HG03558 (cell line): ENCODE data around the gene SLC35D2.
"Not testable (repeated sequence)": the region's sequence is repeated elsewhere in the genome, so short reads cannot be mapped to it uniquely, and the experiment has no call there.

Experiments used
- ATAC-seq: cut with Tn5 transposase; IDR thresholded peaks from one replicate; pipeline ENCODE4 v1.9.1; 2021; ENCODE audit warnings: moderate number of reproducible peaks; ENCODE audit not compliant: unreplicated experiment; ENCODE audit errors: extremely low read depth

SLC35D2 gene

DNA sequence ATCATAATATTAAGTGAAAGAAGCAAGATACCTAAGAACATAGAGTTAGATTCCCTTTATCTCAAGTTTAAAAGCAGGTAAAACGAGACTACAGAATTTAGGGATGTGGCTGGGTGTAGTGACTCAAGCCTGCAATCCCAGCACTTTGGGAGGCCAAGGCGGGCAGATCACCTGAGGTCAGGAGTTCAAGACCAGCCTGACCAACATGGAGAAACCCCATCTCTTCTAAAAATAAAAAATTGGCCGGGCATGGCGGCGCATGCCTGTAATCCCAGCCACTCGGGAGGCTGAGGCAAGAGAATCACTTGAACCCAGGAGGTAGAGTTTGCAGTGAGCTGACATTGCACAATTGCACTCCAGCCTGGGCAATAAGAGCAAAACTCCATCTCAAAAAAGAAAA is 21.4 kb downstream of the SLC35D2 start:
- ATAC-seq: not testable (repeated sequence)

DNA sequence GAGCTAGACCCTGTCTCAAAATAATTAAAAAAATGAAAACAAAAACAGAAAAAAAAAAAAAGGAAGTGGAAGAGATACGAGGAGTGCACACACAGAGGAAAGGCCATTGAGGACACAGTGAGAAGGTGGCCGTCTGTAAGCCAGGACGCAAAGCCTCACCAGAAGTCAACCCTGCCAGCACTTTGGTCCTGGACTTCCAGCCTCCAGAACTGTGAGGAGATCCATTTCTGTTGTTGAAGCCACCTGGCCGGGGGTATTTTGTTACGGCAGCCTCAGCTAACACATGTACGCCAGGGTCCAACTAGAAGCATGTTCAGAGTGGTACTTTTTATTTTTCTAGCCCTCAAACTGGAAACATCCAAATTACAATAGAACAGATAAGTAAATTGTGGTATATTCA is 21.8 kb downstream of the SLC35D2 start:
- no peak for ATAC-seq

DNA sequence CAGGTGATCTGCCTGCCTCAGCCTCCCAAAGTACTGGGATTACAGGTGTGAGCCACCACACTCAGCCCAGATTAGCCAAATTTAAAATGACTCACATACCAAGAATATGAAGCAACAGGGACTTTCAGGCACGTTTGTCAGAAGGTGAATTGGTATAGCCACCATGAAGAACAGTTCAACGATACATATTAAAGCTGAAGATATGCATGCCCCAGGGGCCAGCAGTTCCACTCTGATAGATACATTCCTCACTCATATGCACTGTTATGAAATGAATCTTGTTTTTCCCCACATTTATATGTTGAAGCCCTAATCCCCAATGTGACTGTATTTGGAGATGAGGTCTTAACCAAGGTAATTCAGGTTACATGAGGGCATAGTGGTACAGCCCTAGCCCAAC is 22.5 kb downstream of the SLC35D2 start:
- ATAC-seq: no peak

DNA sequence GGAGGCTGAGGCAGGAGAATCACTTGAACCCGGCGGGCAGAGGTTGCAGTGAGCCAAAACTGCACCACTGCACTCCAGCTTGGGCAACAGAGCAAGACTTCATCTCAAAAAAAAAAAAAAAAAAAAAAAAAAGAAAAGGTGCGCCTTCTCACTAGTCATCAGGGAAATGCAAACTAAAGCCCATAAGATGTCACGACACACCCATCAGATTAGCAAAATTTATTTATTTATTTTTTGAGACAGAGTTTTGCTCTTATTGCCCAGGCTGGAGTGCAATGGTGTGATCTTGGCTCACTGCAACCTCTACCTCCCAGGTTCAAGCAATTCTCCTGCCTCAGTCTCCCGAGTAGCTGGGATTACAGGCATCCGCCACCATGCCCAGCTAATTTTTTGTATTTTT is 23.0 kb downstream of the SLC35D2 start:
- not testable (repeated sequence) for ATAC-seq

DNA sequence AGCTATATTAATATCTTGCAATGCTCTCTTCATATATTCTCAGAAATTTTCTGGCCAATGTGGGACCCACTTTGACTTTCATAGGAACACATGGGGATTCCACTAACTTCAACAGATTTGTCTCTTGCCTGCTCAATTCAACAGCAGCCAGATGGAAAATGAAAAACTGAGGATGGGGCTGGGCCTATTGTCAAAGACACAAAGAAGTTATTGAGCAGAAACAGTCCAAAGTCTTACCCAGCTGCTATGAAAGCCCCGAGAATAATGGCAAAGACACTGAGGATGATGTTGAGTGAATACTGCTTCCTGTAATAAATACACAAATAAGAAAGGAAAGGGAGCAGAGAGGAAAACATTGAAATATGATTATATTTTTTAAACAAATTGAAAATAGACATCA is 32.6 kb downstream of the SLC35D2 start:
- no peak for ATAC-seq

DNA sequence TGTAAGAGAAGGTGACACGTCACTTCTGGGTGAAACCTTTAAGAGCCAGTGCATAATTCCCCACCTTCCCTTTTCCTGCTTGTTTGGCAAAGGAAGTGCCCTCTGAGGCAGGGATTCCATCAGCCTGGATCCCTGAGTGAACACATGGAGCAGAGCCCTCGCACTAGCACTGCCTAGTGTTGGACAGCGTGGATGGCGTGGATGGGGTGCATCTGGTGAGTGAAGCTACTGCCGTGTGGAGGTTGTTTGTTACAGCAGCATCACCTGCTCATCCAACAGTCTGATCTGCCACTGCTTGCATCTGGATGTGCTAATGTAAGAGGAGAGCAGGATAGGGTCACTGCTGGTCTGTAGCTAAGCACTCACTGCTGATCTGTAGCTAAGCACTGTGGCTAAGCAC is 35.2 kb downstream of the SLC35D2 start:
- ATAC-seq: no peak

DNA sequence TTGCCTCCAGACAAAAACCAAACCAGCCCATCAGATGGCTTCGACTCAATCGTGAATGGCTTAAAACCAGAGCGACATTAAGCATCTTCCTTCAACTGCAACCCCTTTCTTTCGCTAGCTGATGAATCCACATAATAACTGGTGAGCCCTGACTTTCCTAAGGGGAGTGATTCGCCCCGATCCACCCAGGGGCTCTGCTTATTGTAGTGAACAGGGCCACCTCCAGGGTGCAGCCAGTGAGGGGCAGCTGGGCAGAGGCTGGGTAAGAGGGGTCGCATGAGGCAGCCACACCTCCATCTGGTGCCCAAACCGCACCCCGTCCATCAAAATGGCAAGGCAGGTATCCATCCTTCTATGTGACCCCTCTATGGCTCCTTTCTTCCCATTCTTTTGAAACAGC is 38.0 kb downstream of the SLC35D2 start:
- ATAC-seq: no peak

DNA sequence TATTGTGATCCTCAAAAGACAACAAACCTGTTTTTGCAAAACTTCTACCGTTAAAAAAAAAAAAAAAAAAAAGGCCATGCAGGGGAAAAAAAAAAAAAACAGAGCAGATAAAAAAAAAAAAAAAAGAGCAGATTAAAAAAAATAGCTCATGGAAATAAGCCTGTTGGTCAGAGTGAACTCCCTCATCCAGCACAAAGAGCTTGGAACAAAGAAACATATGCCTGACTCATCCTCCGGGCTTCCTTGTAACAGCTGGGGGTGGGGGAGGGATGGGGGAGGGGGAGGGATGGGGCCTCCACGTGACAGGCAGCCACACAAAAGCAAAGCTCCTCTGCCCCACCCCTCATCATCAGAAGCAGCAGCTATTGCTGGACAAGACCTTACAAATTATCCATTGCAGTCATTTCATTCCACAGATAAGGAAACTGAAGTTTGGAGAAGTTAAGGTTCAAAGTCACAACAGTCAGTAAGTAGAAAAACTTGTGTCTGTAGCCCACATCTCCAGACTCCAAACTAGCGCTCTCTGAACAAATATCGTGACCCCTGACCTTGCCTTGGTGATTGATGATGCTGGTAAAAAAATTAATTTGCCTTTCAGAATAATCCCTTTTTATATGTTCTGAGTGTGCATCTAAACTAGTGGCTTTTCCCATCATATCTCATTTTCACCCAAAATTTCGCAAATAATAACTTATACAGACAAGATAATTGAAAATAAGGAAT is 38.9 kb downstream of the SLC35D2 start:
- no peak for ATAC-seq

DNA sequence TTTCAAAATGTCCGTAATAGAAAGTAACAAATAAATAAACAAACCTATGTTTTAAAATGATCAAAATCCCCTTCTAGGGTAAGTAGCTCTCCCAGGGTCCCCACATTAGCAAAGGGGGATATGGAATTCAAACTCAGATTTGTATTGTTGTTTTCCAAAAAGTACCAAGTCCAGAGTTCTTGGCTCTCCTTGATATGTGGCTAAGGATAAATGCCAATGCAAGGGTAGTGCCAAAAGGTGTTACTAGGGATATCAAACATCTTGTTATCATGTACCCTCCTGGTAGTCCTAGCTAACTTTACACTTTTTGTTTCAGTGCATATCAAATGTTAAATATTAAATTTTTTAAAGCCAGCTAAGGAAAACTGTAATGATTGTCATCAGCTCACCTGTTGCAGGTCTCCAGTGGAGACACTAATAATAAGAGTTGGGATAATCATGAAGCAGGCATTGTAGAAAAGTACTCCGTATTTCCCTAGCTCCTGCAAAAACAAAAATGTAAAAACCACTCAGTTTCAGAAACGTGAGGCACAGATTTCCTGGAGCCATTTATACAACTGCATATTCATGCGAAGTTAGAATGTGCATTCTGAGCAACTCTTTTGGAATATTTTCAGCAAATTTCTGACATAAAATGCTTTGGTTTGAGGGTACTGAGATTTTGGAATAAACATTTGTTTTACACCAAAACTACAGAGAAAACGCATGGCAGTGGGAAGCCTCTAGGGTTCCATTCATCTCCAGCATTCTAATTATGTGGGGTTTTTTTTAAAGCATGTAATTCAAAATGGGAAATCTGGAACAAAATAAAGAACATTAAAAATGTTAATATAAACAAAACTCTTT is 39.8 kb downstream of the SLC35D2 start:
- no peak for ATAC-seq

DNA sequence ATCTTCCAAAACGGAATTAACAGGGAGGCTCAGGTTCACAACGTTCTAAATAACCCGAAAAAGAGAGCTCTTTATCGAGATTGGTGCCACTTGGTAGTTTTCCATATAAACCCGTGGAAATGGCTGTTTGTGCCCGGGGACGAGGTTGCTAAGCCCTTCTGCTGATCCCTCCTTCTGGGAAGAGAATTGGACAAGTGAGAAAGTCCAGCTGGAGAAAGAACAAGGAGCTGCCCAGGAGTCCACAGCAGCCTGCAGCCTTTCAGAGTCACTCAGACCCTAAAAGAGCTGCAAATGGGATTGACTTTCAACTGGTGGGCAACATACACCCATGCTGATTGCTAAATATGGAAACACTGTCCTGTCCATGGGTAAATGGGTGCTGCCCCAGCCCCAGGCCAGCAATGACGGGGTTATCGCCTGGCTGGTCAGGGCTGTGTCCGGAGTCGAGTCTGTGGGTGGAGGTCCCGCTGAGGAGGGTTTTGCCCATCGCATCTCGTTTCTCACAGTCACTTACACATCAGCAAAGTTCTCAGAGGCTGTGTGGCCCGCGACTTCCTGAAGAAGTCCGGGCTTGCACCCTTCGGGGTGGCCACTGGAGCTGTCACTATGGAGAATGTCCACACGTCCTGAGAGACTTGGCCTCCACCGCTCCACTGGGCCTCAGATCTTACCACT is 40.8 kb downstream of the SLC35D2 start:
- no peak for ATAC-seq

DNA sequence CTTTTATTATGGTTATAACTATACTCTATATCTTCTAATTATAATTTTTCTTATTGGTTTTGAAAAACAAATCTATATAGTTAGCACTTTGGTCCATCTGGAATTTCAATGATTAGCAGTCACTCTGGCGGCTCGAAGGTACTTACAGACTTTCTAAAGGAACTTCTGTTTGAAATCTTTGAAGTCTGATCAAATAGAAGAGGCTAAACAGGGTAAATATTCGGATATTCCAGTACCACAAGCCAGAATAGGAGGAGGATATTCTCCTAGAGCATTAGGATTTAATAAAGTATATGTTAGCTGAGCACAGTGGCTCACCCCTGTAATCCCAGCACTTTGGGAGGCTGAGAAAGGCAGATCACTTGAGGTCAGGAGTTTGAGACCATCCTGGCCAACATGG is 42.8 kb downstream of the SLC35D2 start:
- no peak for ATAC-seq

DNA sequence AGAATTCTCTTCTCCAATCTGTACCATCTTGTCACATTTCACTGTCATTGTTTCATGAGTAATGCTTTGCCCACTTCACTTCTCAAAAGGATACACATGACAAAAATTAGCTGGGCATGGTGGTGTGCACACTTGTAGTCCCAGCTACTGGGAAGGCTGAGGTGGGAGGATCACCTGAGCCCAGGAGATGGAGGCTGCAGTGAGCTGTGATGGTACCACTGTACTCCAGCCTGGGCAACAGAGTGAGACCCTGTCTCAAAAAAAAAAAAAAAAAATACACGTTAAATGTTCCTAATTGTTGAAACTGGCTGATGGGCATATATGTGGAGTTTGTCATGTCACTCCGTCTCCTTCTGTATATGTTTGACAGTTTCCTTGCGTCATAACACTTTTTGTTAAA is 45.2 kb downstream of the SLC35D2 start:
- ATAC-seq: no peak

DNA sequence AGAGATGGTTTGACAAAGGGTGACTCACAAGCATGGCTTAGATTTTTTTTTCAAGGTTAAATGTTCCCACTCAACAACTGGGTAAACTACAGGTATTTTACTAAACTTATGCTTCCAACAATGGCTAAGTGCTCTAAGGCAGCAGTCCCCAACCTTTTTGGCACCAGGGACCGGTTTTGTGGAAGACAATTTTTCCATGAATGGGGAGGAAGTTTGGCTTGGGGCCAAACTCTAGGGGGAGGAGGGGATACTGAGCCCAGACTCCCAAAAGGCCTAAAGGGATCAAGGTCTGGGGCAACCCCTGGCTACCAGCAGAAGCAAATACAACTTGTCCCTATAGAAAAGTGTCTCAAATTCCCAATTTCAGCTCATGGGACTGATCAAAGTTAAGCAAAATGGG is 49.6 kb downstream of the SLC35D2 start:
- ATAC-seq: no peak

DNA sequence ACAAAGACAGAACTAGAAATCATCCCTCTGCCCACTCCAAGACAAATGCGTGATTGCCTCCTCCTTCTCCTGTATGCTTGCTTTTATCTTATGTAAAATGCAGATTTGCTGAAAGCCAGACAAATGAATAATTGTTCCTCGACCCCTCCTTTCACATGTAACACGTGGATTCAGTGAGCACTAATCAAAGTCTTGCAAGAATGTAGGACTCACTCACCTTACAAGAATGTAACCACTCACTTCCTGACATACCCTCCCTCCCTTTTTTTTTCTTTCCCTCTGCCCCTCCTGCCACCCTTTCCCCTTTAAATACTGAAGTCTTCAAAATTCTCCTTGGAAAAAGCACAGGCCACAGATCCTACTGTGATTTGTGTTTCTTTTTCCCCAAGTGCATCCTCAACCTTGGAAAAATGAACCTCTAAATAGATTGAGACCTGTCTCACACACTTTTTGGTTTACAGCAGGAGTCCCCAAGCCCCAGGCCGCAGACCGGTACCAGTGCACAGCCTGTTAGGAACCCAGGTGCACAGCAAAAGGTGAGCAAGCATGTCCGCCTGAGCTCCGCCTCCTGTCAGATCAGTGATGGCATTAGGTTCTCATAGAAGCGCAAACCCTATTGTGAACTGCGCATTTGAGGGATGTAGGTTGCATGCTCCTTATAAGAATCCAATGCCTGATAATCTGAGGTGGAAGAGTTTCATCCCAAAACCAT is 52.1 kb downstream of the SLC35D2 start:
- no peak for ATAC-seq

DNA sequence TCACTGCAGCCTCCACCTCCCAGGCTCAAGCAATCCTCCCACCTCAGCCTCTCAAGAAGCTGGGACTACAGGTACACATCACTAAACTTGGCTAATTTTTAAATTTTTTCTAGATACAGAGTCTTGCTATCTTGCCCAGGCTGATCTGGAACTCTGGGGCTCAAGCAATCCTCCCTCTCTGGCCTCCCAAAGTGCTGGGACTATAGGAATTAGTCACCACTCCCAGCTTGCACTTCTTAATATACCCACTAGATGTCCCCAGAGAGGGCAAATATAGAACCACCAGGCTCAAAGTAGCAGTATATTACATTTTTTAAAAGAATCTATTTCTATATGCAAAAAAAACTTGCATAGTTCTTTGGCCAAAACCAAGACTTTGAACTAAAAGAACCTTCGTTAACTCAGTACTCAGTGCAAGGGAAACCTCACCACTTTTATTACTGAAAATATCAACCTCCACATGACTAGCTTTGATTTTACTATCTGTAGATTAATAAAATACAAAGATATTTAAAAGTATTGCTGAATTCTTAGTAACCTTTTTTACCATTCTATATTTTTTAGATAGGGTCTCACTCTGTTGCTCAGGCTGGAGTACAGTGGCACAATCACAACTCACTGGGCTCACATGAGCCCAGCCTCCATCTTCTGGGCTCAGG is 55.7 kb downstream of the SLC35D2 start:
- ATAC-seq: no peak

DNA sequence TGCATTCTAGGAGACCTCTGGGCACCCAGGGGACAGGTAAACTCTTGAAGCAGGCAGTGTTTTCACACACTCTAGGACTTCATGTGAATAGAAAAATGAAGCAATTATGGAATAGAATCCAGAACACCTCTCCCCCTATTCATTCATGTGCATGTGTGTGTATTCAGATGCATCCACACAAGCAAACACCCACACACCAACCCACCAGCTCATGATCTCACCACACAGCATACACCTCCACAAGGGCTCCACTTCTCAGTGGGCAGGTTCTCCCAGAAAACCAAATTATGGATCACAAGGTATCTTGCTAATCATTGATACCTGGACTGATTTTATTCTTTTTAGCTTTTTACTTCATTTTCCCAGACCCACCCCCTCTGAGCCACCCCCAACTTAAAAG is 60.3 kb downstream of the SLC35D2 start:
- no peak for ATAC-seq

DNA sequence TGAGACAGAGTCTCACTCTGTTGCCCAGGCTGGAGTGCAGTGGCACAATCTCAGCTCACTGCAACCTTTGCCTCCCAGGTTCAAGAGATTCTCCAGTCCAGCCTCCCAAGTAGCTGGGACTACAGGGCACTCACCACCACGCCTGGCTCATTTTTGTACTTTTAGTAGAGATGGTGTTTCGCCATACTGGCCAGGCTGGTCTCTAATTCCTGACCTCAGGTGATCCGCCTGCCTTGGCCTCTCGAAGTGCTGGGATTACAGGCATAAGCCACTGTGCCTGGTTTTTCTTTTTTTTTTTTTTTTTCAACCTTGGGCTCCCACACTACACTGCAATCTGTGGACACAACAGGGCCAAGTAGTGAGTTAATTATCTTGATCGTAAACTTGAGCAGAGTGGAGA is 60.8 kb downstream of the SLC35D2 start:
- not testable (repeated sequence) for ATAC-seq

DNA sequence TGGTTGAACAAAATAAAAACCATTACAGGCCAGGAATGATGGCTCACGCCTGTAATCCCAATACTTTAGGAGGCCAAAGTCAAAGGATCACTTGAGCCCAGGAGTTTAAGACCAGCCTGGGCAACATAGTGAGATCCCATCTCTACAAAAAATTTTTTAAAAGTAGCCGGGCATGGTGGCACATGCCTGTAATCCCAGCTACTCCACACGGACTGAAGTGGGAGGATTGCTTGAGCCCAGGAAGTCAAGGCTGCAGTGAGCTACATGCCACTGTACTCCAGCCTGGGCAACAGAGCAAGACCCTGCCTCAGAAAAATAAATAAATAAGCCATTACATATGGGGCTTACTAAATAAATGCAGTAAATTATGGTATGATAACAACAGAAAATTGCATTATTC is 61.3 kb downstream of the SLC35D2 start:
- not testable (repeated sequence) for ATAC-seq

DNA sequence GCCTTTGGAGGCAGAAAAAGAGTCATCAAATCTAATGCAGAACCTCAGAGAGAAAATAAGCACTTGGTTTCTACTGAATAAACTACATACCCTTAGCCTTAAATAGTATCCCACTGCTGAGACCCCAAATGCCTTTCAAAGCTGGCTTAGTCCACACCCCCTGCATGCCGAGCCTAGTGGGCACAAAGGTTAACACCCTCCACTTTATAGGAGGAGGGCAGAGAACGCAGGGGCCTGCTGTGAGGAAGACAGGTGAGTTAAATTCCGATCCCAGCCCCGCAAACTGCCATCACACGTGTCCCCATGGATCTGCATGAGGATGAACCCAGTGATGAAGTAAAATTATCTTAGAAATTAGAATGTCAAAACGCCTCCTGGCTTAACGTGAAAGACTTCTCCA is 62.0 kb downstream of the SLC35D2 start:
- no peak for ATAC-seq

DNA sequence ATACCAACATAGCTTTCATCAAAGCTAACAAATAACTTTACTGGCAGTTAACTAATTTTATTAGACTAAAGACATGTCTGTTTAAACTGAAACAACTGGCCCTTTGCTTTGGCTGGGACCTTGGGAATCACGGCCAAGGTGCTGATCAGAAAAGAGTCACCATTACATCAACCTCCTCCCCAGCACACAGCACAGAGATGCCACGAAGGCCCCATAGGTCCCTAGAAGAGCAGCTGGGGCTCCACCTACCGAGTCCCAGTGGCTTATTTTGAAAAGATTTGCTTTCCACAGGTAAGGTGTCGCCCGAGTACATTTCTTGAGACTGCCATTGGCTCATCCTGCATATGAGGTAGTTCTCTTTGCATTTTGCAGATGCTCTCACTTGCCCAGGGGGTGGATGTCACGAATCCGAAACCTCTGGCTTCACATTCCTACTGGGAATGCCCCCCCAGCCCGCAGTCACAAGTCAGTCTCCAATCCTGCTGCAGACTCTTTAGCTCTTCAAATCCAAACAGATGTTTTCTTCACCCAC is 62.7 kb downstream of the SLC35D2 start:
- ATAC-seq: no peak
